ENCODE data around the gene OR14A2.
"Not testable (repeated sequence)": the region's sequence is repeated elsewhere in the genome, so short reads cannot be mapped to it uniquely, and the experiment has no call there.

DNA sequence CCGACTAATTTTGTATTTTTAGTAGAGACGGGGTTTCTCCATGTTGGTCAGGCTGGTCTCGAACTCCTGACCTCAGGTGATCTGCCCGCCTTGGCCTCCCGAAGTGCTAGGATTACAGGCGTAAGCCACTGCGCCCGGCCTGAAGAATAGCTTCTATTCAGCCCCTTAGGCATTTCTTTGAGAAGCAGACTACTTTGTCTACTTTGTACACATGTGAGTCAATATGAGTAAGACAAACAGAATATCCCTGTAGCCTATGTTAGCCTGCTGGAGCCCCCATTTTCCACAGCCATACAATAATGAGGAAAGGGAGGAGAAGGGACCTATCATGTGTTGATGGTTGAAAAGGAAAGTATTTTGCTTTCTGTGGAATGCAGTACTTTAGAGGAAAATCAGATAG is 37.3 kb downstream of the OR14A2 start:
- TF ChIP-seq, protein P1, sequence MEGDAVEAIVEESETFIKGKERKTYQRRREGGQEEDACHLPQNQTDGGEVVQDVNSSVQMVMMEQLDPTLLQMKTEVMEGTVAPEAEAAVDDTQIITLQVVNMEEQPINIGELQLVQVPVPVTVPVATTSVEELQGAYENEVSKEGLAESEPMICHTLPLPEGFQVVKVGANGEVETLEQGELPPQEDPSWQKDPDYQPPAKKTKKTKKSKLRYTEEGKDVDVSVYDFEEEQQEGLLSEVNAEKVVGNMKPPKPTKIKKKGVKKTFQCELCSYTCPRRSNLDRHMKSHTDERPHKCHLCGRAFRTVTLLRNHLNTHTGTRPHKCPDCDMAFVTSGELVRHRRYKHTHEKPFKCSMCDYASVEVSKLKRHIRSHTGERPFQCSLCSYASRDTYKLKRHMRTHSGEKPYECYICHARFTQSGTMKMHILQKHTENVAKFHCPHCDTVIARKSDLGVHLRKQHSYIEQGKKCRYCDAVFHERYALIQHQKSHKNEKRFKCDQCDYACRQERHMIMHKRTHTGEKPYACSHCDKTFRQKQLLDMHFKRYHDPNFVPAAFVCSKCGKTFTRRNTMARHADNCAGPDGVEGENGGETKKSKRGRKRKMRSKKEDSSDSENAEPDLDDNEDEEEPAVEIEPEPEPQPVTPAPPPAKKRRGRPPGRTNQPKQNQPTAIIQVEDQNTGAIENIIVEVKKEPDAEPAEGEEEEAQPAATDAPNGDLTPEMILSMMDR (IDR thresholded peaks at IDR 0.05), result not testable (repeated sequence)
- not testable (repeated sequence) for TF ChIP-seq POLR2A (IDR thresholded peaks at IDR 0.05)
